Type B pancreatic cell (in vitro differentiated cells): ENCODE data around the gene GMDS. TPM values are rescaled to one million over a fixed set of nuclear protein-coding genes. Genes with fewer than 3 reads are reported as not detected.

Source experiments
- DNase-seq: peaks from one replicate; pipeline ENCODE4 v3.0.0; 2021; ENCODE audit warnings: mixed read lengths; ENCODE audit not compliant: unreplicated experiment; ENCODE audit errors: extremely low spot score
- H3K27ac Mint-ChIP-seq: 2 replicates; pipeline ENCODE4 v1.8.0; 2021; ENCODE audit warnings: mild to moderate bottlenecking, mixed read lengths
- H3K27me3 Mint-ChIP-seq: 2 replicates; pipeline ENCODE4 v1.8.0; 2021; ENCODE audit warnings: mixed read lengths
- H3K36me3 Mint-ChIP-seq: 2 replicates; pipeline ENCODE4 v1.8.0; 2021; ENCODE audit warnings: mixed read lengths
- H3K4me1 Mint-ChIP-seq: one replicate; pipeline ENCODE4 v1.8.0; 2021; ENCODE audit warnings: mixed read lengths; ENCODE audit not compliant: unreplicated experiment
- H3K4me3 Mint-ChIP-seq: 2 replicates; pipeline ENCODE4 v1.8.0; 2021; ENCODE audit warnings: mild to moderate bottlenecking, mixed read lengths
- H3K9me3 Mint-ChIP-seq: 2 replicates; pipeline ENCODE4 v1.8.0; 2021; ENCODE audit warnings: mixed read lengths
- total RNA-seq: library from RNA; stranded (reverse); gene quantifications from 2 replicates; pipeline ENCODE4 v1.2.1, GENCODE V29; 2021; ENCODE audit warnings: low replicate concordance
- TF ChIP-seq, protein P1 (sequence below): fragments of 200-600 bp; sonication (generic); conservative IDR thresholded peaks from 2 replicates; pipeline ENCODE4 v1.5.0; 2021; ENCODE audit warnings: antibody characterized with exemption, mild to moderate bottlenecking

Gene GMDS
- total RNA-seq, 1 donor from 2014 or later, result 41.3 TPM

DNA sequence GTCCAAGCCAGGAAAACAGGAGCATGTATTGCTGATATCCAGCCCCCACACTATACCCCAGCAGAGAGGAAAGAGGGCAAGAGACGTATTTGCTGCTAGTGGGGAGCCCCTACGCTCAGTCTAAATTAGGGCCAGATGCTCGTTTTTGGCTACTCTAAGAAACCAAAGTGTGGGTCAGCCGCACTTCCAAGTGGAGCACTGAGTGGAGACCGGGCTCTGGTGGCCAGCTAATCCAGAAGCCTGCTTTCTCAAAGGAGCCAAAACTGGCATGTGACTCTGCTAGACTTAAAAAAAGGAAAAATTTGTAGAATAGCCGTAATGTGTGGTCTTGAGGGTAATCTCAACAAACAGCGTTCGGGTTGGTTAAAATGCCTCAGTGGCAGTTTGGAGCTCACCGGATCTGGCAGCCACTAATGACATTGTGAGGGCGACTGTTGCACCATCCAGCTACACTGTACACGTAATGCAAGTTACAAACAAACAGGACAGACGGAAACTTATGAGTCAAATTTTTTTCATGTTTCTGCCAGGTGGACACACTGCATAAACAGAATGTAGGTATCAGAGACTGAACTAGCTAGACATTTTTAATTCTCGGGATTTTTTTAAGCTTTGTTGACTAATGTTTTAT, 404.8 kb downstream of the GMDS start:
- H3K27me3 Mint-ChIP-seq, result peaks cover 11% of the 10 kb centered on the region
- no peaks in the 10 kb centered on the region for H3K36me3 Mint-ChIP-seq
- TF ChIP-seq, protein P1, sequence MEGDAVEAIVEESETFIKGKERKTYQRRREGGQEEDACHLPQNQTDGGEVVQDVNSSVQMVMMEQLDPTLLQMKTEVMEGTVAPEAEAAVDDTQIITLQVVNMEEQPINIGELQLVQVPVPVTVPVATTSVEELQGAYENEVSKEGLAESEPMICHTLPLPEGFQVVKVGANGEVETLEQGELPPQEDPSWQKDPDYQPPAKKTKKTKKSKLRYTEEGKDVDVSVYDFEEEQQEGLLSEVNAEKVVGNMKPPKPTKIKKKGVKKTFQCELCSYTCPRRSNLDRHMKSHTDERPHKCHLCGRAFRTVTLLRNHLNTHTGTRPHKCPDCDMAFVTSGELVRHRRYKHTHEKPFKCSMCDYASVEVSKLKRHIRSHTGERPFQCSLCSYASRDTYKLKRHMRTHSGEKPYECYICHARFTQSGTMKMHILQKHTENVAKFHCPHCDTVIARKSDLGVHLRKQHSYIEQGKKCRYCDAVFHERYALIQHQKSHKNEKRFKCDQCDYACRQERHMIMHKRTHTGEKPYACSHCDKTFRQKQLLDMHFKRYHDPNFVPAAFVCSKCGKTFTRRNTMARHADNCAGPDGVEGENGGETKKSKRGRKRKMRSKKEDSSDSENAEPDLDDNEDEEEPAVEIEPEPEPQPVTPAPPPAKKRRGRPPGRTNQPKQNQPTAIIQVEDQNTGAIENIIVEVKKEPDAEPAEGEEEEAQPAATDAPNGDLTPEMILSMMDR, result no peak
- DNase-seq, result no peak
- H3K4me1 Mint-ChIP-seq, result peaks cover 38% of the 10 kb centered on the region
- no peak overlapping the region for H3K27ac Mint-ChIP-seq
- no peaks in the 10 kb centered on the region for H3K9me3 Mint-ChIP-seq
- H3K4me3 Mint-ChIP-seq, result no peak overlapping the region

GRCh38 chr6:1839361-1839760, 406.0 kb downstream of the GMDS start:
- TF ChIP-seq, protein P1, result no peak
- no peaks in the 10 kb centered on the region for H3K36me3 Mint-ChIP-seq
- H3K4me1 Mint-ChIP-seq, result peaks cover 51% of the 10 kb centered on the region
- no peak overlapping the region for H3K27ac Mint-ChIP-seq
- H3K27me3 Mint-ChIP-seq, result peaks cover 11% of the 10 kb centered on the region
- H3K4me3 Mint-ChIP-seq, result no peak overlapping the region
- H3K9me3 Mint-ChIP-seq, result no peaks in the 10 kb centered on the region
- no peak for DNase-seq

GRCh38 chr6:1838604-1839213, 406.7 kb downstream of the GMDS start:
- no peak overlapping the region for H3K27ac Mint-ChIP-seq
- no peak overlapping the region for H3K4me3 Mint-ChIP-seq
- peaks cover 54% of the 10 kb centered on the region for H3K4me1 Mint-ChIP-seq
- H3K9me3 Mint-ChIP-seq, result no peaks in the 10 kb centered on the region
- peaks cover 11% of the 10 kb centered on the region for H3K27me3 Mint-ChIP-seq
- TF ChIP-seq, protein P1, result no peak
- H3K36me3 Mint-ChIP-seq, result no peaks in the 10 kb centered on the region
- no peak for DNase-seq

- Mint-ChIP-seq H3K27me3 (peaks cover 12% of the 10 kb centered on the region), H3K4me3 (peak overlapping the region; percentile 59), H3K4me1 (peaks cover 62% of the 10 kb centered on the region), H3K27ac (no peak overlapping the region), H3K36me3 (no peaks in the 10 kb centered on the region), H3K9me3 (no peaks in the 10 kb centered on the region)
- TF ChIP-seq, protein P1, result no peak
- no peak for DNase-seq
These were observed 407.6 kb downstream of the GMDS start for GRCh38 chr6:1837826-1838225.

GRCh38 chr6:1836690-1837089, 408.7 kb downstream of the GMDS start:
- no peaks in the 10 kb centered on the region for H3K9me3 Mint-ChIP-seq
- no peaks in the 10 kb centered on the region for H3K36me3 Mint-ChIP-seq
- peak overlapping the region; percentile 36 for H3K4me3 Mint-ChIP-seq
- H3K4me1 Mint-ChIP-seq, result peaks cover 67% of the 10 kb centered on the region
- DNase-seq, result no peak
- peaks cover 14% of the 10 kb centered on the region for H3K27me3 Mint-ChIP-seq
- H3K27ac Mint-ChIP-seq, result peak overlapping the region; percentile 23
- TF ChIP-seq, protein P1, result no peak
